SK-N-SH (cell line): ENCODE results near the gene NHS. TPM values are rescaled to one million over a fixed set of nuclear protein-coding genes. Genes with fewer than 3 reads are reported as not detected.
A peak's percentile ranks its signal among the peaks of the same experiment; 100 is the strongest.

Experiments used
- CTCF ChIA-PET: fragments of 300-600, 350-600 bp; formaldehyde crosslinking; extraction: SDS; loops from one replicate; lab custom pipeline; 2021; lab: Yijun Ruan, JAX
- POLR2A ChIA-PET: fragments of 350-600 bp; sonication (Branson Sonifier 250); formaldehyde crosslinking; extraction: SDS; loops from one replicate; lab custom pipeline; 2020; ENCODE audit warnings: antibody characterized with exemption, inconsistent platforms; lab: Yijun Ruan, JAX
- DNase-seq: peaks from one replicate; pipeline ENCODE4 v3.0.0; 2012
- H2AFZ ChIP-seq: fragments of 200-600 bp; sonication (generic); 2 replicates; pipeline ENCODE4 v1.8.1; 2016; ENCODE audit warnings: antibody characterized with exemption, mild to moderate bottlenecking, low read depth
- H3F3A ChIP-seq: fragments of 200-600 bp; sonication (generic); replicated peaks from 2 replicates; pipeline ENCODE3; 2016; ENCODE audit warnings: antibody characterized with exemption, mild to moderate bottlenecking; ENCODE audit not compliant: insufficient read depth
- H3K27ac ChIP-seq, 2 experiments: fragments of 200-500 bp in 1 of 2; fragments of 200-600 bp in 1 of 2; sonication (Bioruptor generic) in 1 of 2; sonication (generic), shearing (Covaris generic) in 1 of 2; 2 replicates each; pipeline versions ENCODE4 v1.5.1 to v1.6.1; 2014 to 2016; ENCODE audit warnings: low read depth in 2 of 2, inconsistent platforms in 1 of 2, low read length in 1 of 2, mild to moderate bottlenecking in 1 of 2, mixed read lengths in 1 of 2
- H3K27me3 ChIP-seq: fragments of 200-600 bp; sonication (generic), shearing (Covaris generic); 2 replicates; pipeline ENCODE4 v1.6.1; 2016; ENCODE audit warnings: mixed run types; ENCODE audit not compliant: insufficient read depth
- H3K36me3 ChIP-seq, 2 experiments: fragments of 200-500 bp in 1 of 2; fragments of 200-600 bp in 1 of 2; sonication (Bioruptor generic) in 1 of 2; sonication (generic) in 1 of 2; replicated peaks in 1 of 2; 2 replicates each; pipeline versions ENCODE3 to v1.5.1; 2014 to 2016; ENCODE audit warnings: low read length in 1 of 2, mild to moderate bottlenecking in 1 of 2; ENCODE audit not compliant: insufficient read depth in 2 of 2, control insufficient read depth in 1 of 2
- H3K4me1 ChIP-seq, 2 experiments: fragments of 200-500 bp in 1 of 2; fragments of 200-600 bp in 1 of 2; sonication (Bioruptor generic) in 1 of 2; sonication (generic), shearing (Covaris generic) in 1 of 2; 2 replicates each; pipeline versions ENCODE4 v1.5.1 to v1.6.1; 2014 to 2016; ENCODE audit warnings: low read depth in 1 of 2, low read length in 1 of 2, mixed run types in 1 of 2; ENCODE audit not compliant: insufficient read depth in 2 of 2, control insufficient read depth in 1 of 2
- H3K4me2 ChIP-seq: fragments of 200-600 bp; sonication (generic), shearing (Covaris generic); 2 replicates; pipeline ENCODE4 v1.6.1; 2017; ENCODE audit warnings: mixed run types
- H3K4me3 ChIP-seq, 2 experiments: fragments of 200-500 bp in 1 of 2; fragments of 200-600 bp in 1 of 2; sonication (Bioruptor generic) in 1 of 2; sonication (generic), shearing (Covaris generic) in 1 of 2; 2 replicates each; pipeline versions ENCODE4 v1.5.1 to v1.8.1; 2014 to 2016; ENCODE audit warnings: low read depth in 2 of 2, inconsistent platforms in 1 of 2, low read length in 1 of 2, mild to moderate bottlenecking in 1 of 2, mixed read lengths in 1 of 2, moderate library complexity in 1 of 2
- H3K79me2 ChIP-seq: fragments of 200-600 bp; sonication (generic); 2 replicates; pipeline ENCODE4 v1.8.1; 2017; ENCODE audit warnings: mild to moderate bottlenecking; ENCODE audit not compliant: insufficient read depth
- H3K9ac ChIP-seq: fragments of 200-600 bp; sonication (generic); 2 replicates; pipeline ENCODE4 v1.6.1; 2017; ENCODE audit warnings: mixed run types
- H3K9me2 ChIP-seq: fragments of 200-600 bp; sonication (generic); 2 replicates; pipeline ENCODE4 v1.6.1; 2017; ENCODE audit warnings: mixed run types
- H3K9me3 ChIP-seq: fragments of 200-600 bp; sonication (generic); 2 replicates; pipeline ENCODE4 v1.6.1; 2017; ENCODE audit warnings: mixed run types, mild to moderate bottlenecking, moderate library complexity
- H4K20me1 ChIP-seq: fragments of 200-600 bp; sonication (generic); 2 replicates; pipeline ENCODE4 v1.6.1; 2017; ENCODE audit warnings: mild to moderate bottlenecking, mixed run types; ENCODE audit not compliant: insufficient read depth
- CTCF ChIP-seq: fragments of 200-600 bp; sonication (generic); IDR thresholded peaks from 2 replicates; pipeline ENCODE4 v1.6.1; 2017; ENCODE audit warnings: antibody characterized with exemption, mild to moderate bottlenecking, moderate library complexity
- EZH2phosphoT487 ChIP-seq: fragments of 200-600 bp; sonication (generic); IDR thresholded peaks from 2 replicates; pipeline ENCODE4 v1.6.1; 2017; ENCODE audit warnings: low read depth, mixed run types, mild to moderate bottlenecking, antibody characterized with exemption, moderate library complexity, borderline replicate concordance
- FOSL2 ChIP-seq: IDR thresholded peaks from 2 replicates; pipeline ENCODE4 v1.4.0; 2012; ENCODE audit warnings: low read depth, mild to moderate bottlenecking, moderate library complexity, borderline replicate concordance
- JUND ChIP-seq: IDR thresholded peaks from 2 replicates; pipeline ENCODE4 v1.4.0; 2012
- MEF2A ChIP-seq: IDR thresholded peaks from 2 replicates; pipeline ENCODE4 v1.4.0; 2012; ENCODE audit warnings: low read depth, borderline replicate concordance
- RXRA ChIP-seq: IDR thresholded peaks from 2 replicates; pipeline ENCODE4 v1.4.0; 2012; ENCODE audit warnings: low read depth, mild to moderate bottlenecking, borderline replicate concordance
- TAF1 ChIP-seq: IDR thresholded peaks from 2 replicates; pipeline ENCODE4 v1.6.1; 2012; ENCODE audit warnings: low read depth, mild to moderate bottlenecking, low read length, moderate library complexity, borderline replicate concordance
- TCF12 ChIP-seq: IDR thresholded peaks from 2 replicates; pipeline ENCODE4 v1.4.0; 2012
- USF1 ChIP-seq: IDR thresholded peaks from 2 replicates; pipeline ENCODE4 v1.4.0; 2012; ENCODE audit warnings: low read depth, borderline replicate concordance
- USF2 ChIP-seq: fragments of 150-350 bp; IDR thresholded peaks from 2 replicates; pipeline ENCODE4 v1.6.1; 2017; ENCODE audit warnings: antibody characterized with exemption, low read length, low read depth, borderline replicate concordance
- YY1 ChIP-seq: IDR thresholded peaks from 2 replicates; pipeline ENCODE4 v1.4.0; 2012; ENCODE audit warnings: low read depth, mild to moderate bottlenecking
- WGBS: methylation state at CpG from one replicate; pipeline ENCODE4 v1.1.6; 2017; ENCODE audit warnings: low lambda C conversion rate; 5-methylcytosine and 5-hydroxymethylcytosine counted together
- polyA plus RNA-seq, 3 experiments: library from polyadenylated mRNA; depleted of rRNA; stranded (reverse); fragments of >200 nt; gene quantifications; 2 replicates each; pipeline ENCODE4 v1.2.3, GENCODE V29; 2012

Gene NHS
- polyA plus RNA-seq, 1 of the 3 experiments (the other 2 are of a cell fraction), result 1.0 TPM

GRCh38 chrX:17361620-17362019 lies 13.4 kb upstream of the NHS start:
- no peaks in the 10 kb centered on the region for H3K9me2 ChIP-seq
- no peaks in the 10 kb centered on the region for H4K20me1 ChIP-seq
- H3K27me3 ChIP-seq, result no peaks in the 10 kb centered on the region
- peak overlapping the region in 1 of 2 experiments; percentile 26; a peak in 1 of 4 replicates for H3K4me3 ChIP-seq
- TF ChIP-seq CTCF (peak; percentile 59), USF1 (peak; percentile 32; the same call in 1 of the 2 replicates), RXRA (no peak)
- H2AFZ ChIP-seq, result no peak overlapping the region
- H3F3A ChIP-seq, result peaks cover 3% of the 10 kb centered on the region
- no peak overlapping the region for H3K27ac ChIP-seq
- H3K4me1 ChIP-seq, result peaks cover 0 to 10% of the 10 kb centered on the region in 2 experiments; a peak in 1 of 4 replicates
- WGBS, result 33% methylated on average over 12 of the region's 14 CpGs
- H3K9me3 ChIP-seq, result no peaks in the 10 kb centered on the region
- H3K9ac ChIP-seq, result no peak overlapping the region
- ChIA-PET POLR2A (no interaction called here), CTCF (interaction anchor here (0.7 to 1.6 kb wide), 6 partner anchors 9 to 218 kb away, joined by 3 to 5 read pairs (median 4); no protein-coding TSS in a partner anchor)
- peak; percentile 44 for DNase-seq
- no peak overlapping the region for H3K4me2 ChIP-seq
- H3K79me2 ChIP-seq, result no peaks in the 10 kb centered on the region
- no peaks in the 10 kb centered on the region for H3K36me3 ChIP-seq

GRCh38 chrX:17368002-17368401 lies 7.0 kb upstream of the NHS start:
- H2AFZ ChIP-seq, result no peak overlapping the region
- H3K4me2 ChIP-seq, result no peak overlapping the region
- no peak overlapping the region for H3K4me3 ChIP-seq
- TF ChIP-seq USF2 (no peak), EZH2phosphoT487 (no peak), JUND (no peak), USF1 (no peak), YY1 (no peak), TAF1 (no peak), MEF2A (no peak), FOSL2 (no peak), TCF12 (no peak)
- TF ChIP-seq, all 33 proteins: peak for 0
- Histone ChIP-seq H3K9me3 (no peaks in the 10 kb centered on the region), H3K36me3 (no peaks in the 10 kb centered on the region), H3K79me2 (no peaks in the 10 kb centered on the region), H3K27ac (no peak overlapping the region), H3K4me1 (no peaks in the 10 kb centered on the region), H3K9me2 (no peaks in the 10 kb centered on the region), H3K9ac (no peak overlapping the region), H4K20me1 (no peaks in the 10 kb centered on the region), H3K27me3 (peaks cover 4% of the 10 kb centered on the region; the same call in 1 of the 2 replicates), H3F3A (no peaks in the 10 kb centered on the region)
- whole genome bisulfite sequencing, result 34% methylated on average over 3 of the region's 3 CpGs
- CTCF ChIA-PET, result interaction anchor here (3.7 kb wide), 1 partner anchor 125 kb away, joined by 16 read pairs; no protein-coding TSS in a partner anchor
- POLR2A ChIA-PET, result no interaction called here
- no peak for DNase-seq
